Endothelial cell of umbilical vein (primary cell): ENCODE results near the gene DRC1. TPM values are rescaled to one million over a fixed set of nuclear protein-coding genes. Genes with fewer than 3 reads are reported as not detected.

ENCODE experiments used
- BruUV-seq: library from RNA; stranded (reverse); fragments of 400-500 nt; replicated peaks from 2 replicates; lab custom pipeline; 2021; lab: Mats Ljungman, UMichigan
- CTCF ChIA-PET: fragments of 300-600, 350-600 bp; sonication (Branson Sonifier 250); formaldehyde crosslinking; loops from one replicate; lab custom pipeline; 2021; ENCODE audit warnings: antibody characterized with exemption, inconsistent platforms; lab: Charles Lee
- POLR2A ChIA-PET: fragments of 300-600, 350-600 bp; sonication (Branson Sonifier 250); formaldehyde crosslinking; loops from one replicate; lab custom pipeline; 2021; ENCODE audit warnings: antibody characterized with exemption, inconsistent platforms; lab: Charles Lee
- DNase-seq: peaks from one replicate; pipeline ENCODE4 v3.0.0-alpha.2; 2011; ENCODE audit warnings: low read depth, low spot score
- FAIRE-seq: peaks from 2 replicates; lab custom pipeline; 2011; peaks lifted over from hg19 to GRCh38; lab: Jason Lieb, UNC
- H2AFZ ChIP-seq: 2 replicates; pipeline ENCODE4 v1.6.0; 2012; ENCODE audit warnings: low read depth, low read length, control low read depth, inconsistent platforms
- H3K27ac ChIP-seq: 2 replicates; pipeline ENCODE4 v1.5.1; 2011; ENCODE audit warnings: low read depth, mild to moderate bottlenecking, control low read depth, low read length, moderate library complexity; ENCODE audit not compliant: insufficient read depth
- H3K27me3 ChIP-seq, 2 experiments: 2 replicates each; pipeline versions ENCODE4 v1.6.0 to v1.6.1; 2011; ENCODE audit warnings: low read length in 2 of 2, mixed read lengths in 1 of 2; ENCODE audit not compliant: control insufficient read depth in 2 of 2, insufficient read depth in 2 of 2
- H3K36me3 ChIP-seq, 2 experiments: 2 replicates in 1 of 2; 3 replicates in 1 of 2; pipeline ENCODE4 v1.5.1; 2011; ENCODE audit warnings: low read length in 2 of 2, mild to moderate bottlenecking in 1 of 2, moderate library complexity in 1 of 2; ENCODE audit not compliant: control insufficient read depth in 2 of 2, insufficient read depth in 2 of 2; ENCODE audit errors: extremely low read depth in 1 of 2
- H3K4me1 ChIP-seq: 3 replicates; pipeline ENCODE4 v1.5.1; 2011; ENCODE audit warnings: mild to moderate bottlenecking, low read length; ENCODE audit not compliant: control insufficient read depth, insufficient read depth; ENCODE audit errors: extremely low read depth
- H3K4me2 ChIP-seq: 2 replicates; pipeline ENCODE4 v1.6.1; 2011; ENCODE audit warnings: low read length, control low read depth, mixed read lengths; ENCODE audit not compliant: insufficient read depth
- H3K4me3 ChIP-seq, 3 experiments: fragments of 200-600 bp in 1 of 3; sonication (generic), shearing (Covaris generic) in 1 of 3; replicated peaks in 1 of 3; 2 replicates each; pipeline ENCODE4 v1.5.1; 2011 to 2016; ENCODE audit warnings: control low read depth in 3 of 3, low read length in 3 of 3, mild to moderate bottlenecking in 2 of 3, inconsistent platforms in 1 of 3, low read depth in 1 of 3, moderate library complexity in 1 of 3; ENCODE audit not compliant: insufficient read depth in 1 of 3
- H3K79me2 ChIP-seq: 2 replicates; pipeline ENCODE4 v1.6.0; 2012; ENCODE audit warnings: low read length, inconsistent platforms; ENCODE audit not compliant: control insufficient read depth, insufficient read depth
- H3K9ac ChIP-seq: replicated peaks from 2 replicates; pipeline ENCODE3; 2011; ENCODE audit warnings: low read length, control low read depth; ENCODE audit not compliant: insufficient read depth; ENCODE audit errors: extremely low read depth
- H3K9me1 ChIP-seq: replicated peaks from 3 replicates; pipeline ENCODE4 v1.6.0; 2011; ENCODE audit warnings: mild to moderate bottlenecking, low read length; ENCODE audit not compliant: control insufficient read depth, insufficient read depth; ENCODE audit errors: extremely low read depth
- H3K9me3 ChIP-seq: replicated peaks from 2 replicates; pipeline ENCODE4 v1.5.1; 2012; ENCODE audit warnings: low read length, inconsistent platforms; ENCODE audit not compliant: control insufficient read depth, insufficient read depth
- H4K20me1 ChIP-seq: replicated peaks from 2 replicates; pipeline ENCODE3; 2011; ENCODE audit warnings: mild to moderate bottlenecking, low read length; ENCODE audit not compliant: control insufficient read depth, insufficient read depth; ENCODE audit errors: extremely low read depth
- CTCF ChIP-seq, 2 donors: IDR thresholded peaks; 1 replicate in 1 of 2; 2 replicates in 1 of 2; pipeline ENCODE4 v1.5.1; 2011; ENCODE audit warnings: low read length in 2 of 2, mild to moderate bottlenecking in 2 of 2, moderate library complexity in 2 of 2, control low read depth in 1 of 2, inconsistent platforms in 1 of 2, low read depth in 1 of 2; ENCODE audit not compliant: insufficient read depth in 1 of 2; ENCODE audit errors: extremely low read depth in 1 of 2
- EZH2 ChIP-seq: IDR thresholded peaks from 2 replicates; pipeline ENCODE4 v1.6.1; 2012; ENCODE audit warnings: borderline replicate concordance, low read depth, mild to moderate bottlenecking, moderate library complexity, low read length, inconsistent platforms; ENCODE audit not compliant: severe bottlenecking
- FOS ChIP-seq: IDR thresholded peaks from 2 replicates; pipeline ENCODE4 v1.6.1; 2011; ENCODE audit warnings: mild to moderate bottlenecking, low read length, moderate library complexity, borderline replicate concordance; ENCODE audit not compliant: insufficient read depth
- GATA2 ChIP-seq: IDR thresholded peaks from 2 replicates; pipeline ENCODE4 v1.7.0; 2011; ENCODE audit warnings: low read depth, mild to moderate bottlenecking, moderate library complexity, mixed read lengths, low read length; ENCODE audit not compliant: insufficient read length, insufficient read depth
- JUN ChIP-seq: IDR thresholded peaks from 2 replicates; pipeline ENCODE4 v1.6.1; 2011; ENCODE audit warnings: borderline replicate concordance, low read depth; ENCODE audit not compliant: insufficient read length, insufficient read depth
- MAX ChIP-seq: IDR thresholded peaks from 2 replicates; pipeline ENCODE4 v1.6.1; 2011; ENCODE audit not compliant: insufficient read depth, insufficient read length
- MYC ChIP-seq: IDR thresholded peaks from one replicate; pipeline ENCODE4 v1.6.1; 2011; ENCODE audit warnings: mild to moderate bottlenecking, low read depth, low read length
- POLR2A ChIP-seq: IDR thresholded peaks from 2 replicates; pipeline ENCODE4 v1.6.1; 2012; ENCODE audit warnings: low read depth, mild to moderate bottlenecking, control low read depth, low read length
- POLR2AphosphoS5 ChIP-seq: IDR thresholded peaks from 2 replicates; pipeline ENCODE4 v1.6.1; 2012; ENCODE audit warnings: low read depth, mild to moderate bottlenecking, control low read depth, low read length, moderate library complexity; ENCODE audit not compliant: insufficient read depth
- dilution Hi-C: fragments of 300-500 bp; cut with MboI; formaldehyde crosslinking; loops from one replicate; pipeline ENCODE4 v1.15.0; 2019; ENCODE audit warnings: low sequenced_read_pairs; ENCODE audit not compliant: extremely low pct_ligation_motif_present
- intact Hi-C: fragments of 100-400 bp; cut with micrococcal nuclease; formaldehyde crosslinking; loops from one replicate; pipeline ENCODE4 v1.10.0; 2022
- polyA plus RNA-seq, 4 experiments: library from polyadenylated mRNA; depleted of rRNA in 3 of 4; stranded (reverse) in 3 of 4; unstranded in 1 of 4; fragments of >200 nt; gene quantifications; 2 replicates each; pipeline versions ENCODE4 v1.2.1 to v1.2.3, GENCODE V29; 2011 to 2012; ENCODE audit warnings: missing spikeins in 1 of 4
- total RNA-seq: library from RNA; stranded (reverse); gene quantifications from 2 replicates; pipeline ENCODE4 v1.2.3, GENCODE V29; 2021

The DRC1 gene
- total and polyA plus RNA-seq, 2 donors (not counting 3 experiments of a cell fraction or from before 2014, with no cell fraction given): 0.44 TPM; not detected in 1

- no peak overlapping the region for H3K27ac ChIP-seq
- no peaks in the 10 kb centered on the region for H3K4me1 ChIP-seq
- H3K9me3 ChIP-seq: no peaks in the 10 kb centered on the region
- no TSS peak for BruUV-seq
- no peaks in the 10 kb centered on the region for H3K36me3 ChIP-seq
- no peak overlapping the region for H3K9ac ChIP-seq
- TF ChIP-seq CTCF (IDR thresholded peaks at IDR 0.05; ENCODE audit: extremely low read depth in 1 of 2, insufficient read depth in 1 of 2, low read depth in 1 of 2, low read length in 2 of 2): no peak
- TF ChIP-seq FOS: no peak
- TF ChIP-seq MAX: no peak
- TF ChIP-seq GATA2: no peak
- no peak for TF ChIP-seq EZH2
- no peak for TF ChIP-seq POLR2A
- TF ChIP-seq POLR2AphosphoS5: no peak
- TF ChIP-seq JUN: no peak
- TF ChIP-seq MYC: no peak
- ChIA-PET CTCF (interaction anchor here (1.0 to 3.5 kb wide), 9 partner anchors 8 to 478 kb away, joined by 3 to 22 read pairs (median 5); no protein-coding TSS in a partner anchor), POLR2A (no interaction called here)
- no peaks in the 10 kb centered on the region for H3K9me1 ChIP-seq
- no peak overlapping the region for H2AFZ ChIP-seq
- no peak for FAIRE-seq
- H4K20me1 ChIP-seq: no peaks in the 10 kb centered on the region
- dilution Hi-C loops: no loop called here
- intact Hi-C loops: loop anchor here (1.0 to 5.0 kb wide), 2 partner anchors 33 to 228 kb away; partner anchors contain the start of genes HADHA and HADHB
- H3K4me3 ChIP-seq: no peak overlapping the region
- H3K79me2 ChIP-seq: no peaks in the 10 kb centered on the region
- no peaks in the 10 kb centered on the region for H3K27me3 ChIP-seq
- no peak for DNase-seq
- H3K4me2 ChIP-seq: no peak overlapping the region
Observed at GRCh38 chr2:26469955-26470354, 68.2 kb downstream of the DRC1 start.
